ENCODE measurements around the gene WDR89. TPM values are rescaled to one million over a fixed set of nuclear protein-coding genes. Genes with fewer than 3 reads are reported as not detected.

Gene WDR89
- total and polyA plus RNA-seq, 4 donors = 7.0 to 17.9 (median 8.7) TPM

GRCh38 chr14:63616015-63616414 is 25.7 kb downstream of the WDR89 start:
- TF ChIP-seq CTCF (IDR thresholded peaks at IDR 0.05; ENCODE audit: control extremely low read depth, extremely low read depth) = no peak
- 66 to 74% methylated on average over 5 of the region's 5 CpGs for WGBS, 2 donors
- Histone ChIP-seq H3K27me3 (ENCODE audit: control insufficient read depth in 3 of 3, insufficient read depth in 3 of 3, low read length in 2 of 3) (no peaks in the 10 kb centered on the region), H3K4me3 (no peak overlapping the region), H3K36me3 (ENCODE audit: control insufficient read depth in 4 of 4, insufficient read depth in 4 of 4, low read length in 4 of 4) (peaks cover 0 to 6% (median 2%) of the 10 kb centered on the region in 4 donors), H3K9ac (ENCODE audit: insufficient read depth in 1 of 2, low read length in 2 of 2) (no peak overlapping the region), H3K9me3 (ENCODE audit: control insufficient read depth in 4 of 4, insufficient read depth in 3 of 4, low read length in 3 of 4) (no peaks in the 10 kb centered on the region), H3K27ac (ENCODE audit: low read depth in 1 of 2, low read length in 1 of 2) (no peak overlapping the region), H3K4me1 (ENCODE audit: control insufficient read depth in 5 of 5, insufficient read depth in 5 of 5, low read length in 5 of 5) (peaks cover 0 to 6% (median under 1%) of the 10 kb centered on the region in 5 donors)
- ATAC-seq (ENCODE audit: insufficient read depth, low FRiP score) = no peak
- no peak for DNase-seq

DNA sequence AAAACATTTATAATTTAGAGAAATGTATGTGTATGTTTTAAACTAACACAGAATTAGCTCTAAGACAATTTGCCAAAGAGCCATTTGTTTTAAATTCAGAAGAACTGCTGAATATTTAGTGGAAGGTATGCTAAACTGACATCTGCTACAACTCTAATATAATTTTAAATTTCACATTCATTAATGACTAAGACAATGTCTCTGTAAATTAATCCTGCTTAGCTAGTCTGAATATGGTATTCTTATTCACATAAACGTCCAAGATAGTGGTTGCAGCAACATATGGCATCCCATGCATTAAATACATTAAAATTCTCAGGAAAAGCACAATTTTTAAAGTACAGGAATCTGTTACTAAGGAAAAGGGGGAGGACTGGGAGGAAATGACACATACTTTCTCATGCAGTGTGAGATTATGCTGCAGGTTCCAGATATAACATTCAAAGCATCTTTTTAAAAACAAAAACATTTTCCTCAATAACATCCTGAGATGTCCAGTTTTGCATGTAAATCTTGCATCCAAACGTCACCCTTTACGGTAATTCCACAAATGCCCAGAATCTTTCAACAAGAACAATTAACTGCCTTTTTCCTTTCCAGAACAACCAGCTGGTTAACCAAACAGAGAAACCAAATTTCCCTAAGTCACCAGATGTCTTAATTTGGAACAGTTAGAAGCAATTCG is 26.9 kb downstream of the WDR89 start:
- Histone ChIP-seq H3K4me1 (ENCODE audit: control insufficient read depth in 5 of 5, insufficient read depth in 5 of 5, low read length in 5 of 5) (peaks cover 0 to 6% (median 1%) of the 10 kb centered on the region in 5 donors), H3K27ac (ENCODE audit: low read depth in 1 of 2, low read length in 1 of 2) (no peak overlapping the region), H3K9ac (ENCODE audit: insufficient read depth in 1 of 2, low read length in 2 of 2) (no peak overlapping the region), H3K27me3 (ENCODE audit: control insufficient read depth in 3 of 3, insufficient read depth in 3 of 3, low read length in 2 of 3) (no peaks in the 10 kb centered on the region), H3K36me3 (ENCODE audit: control insufficient read depth in 4 of 4, insufficient read depth in 4 of 4, low read length in 4 of 4) (peaks cover 0 to 6% (median 2%) of the 10 kb centered on the region in 4 donors), H3K4me3 (no peak overlapping the region), H3K9me3 (ENCODE audit: control insufficient read depth in 4 of 4, insufficient read depth in 3 of 4, low read length in 3 of 4) (no peaks in the 10 kb centered on the region)
- TF ChIP-seq CTCF (IDR thresholded peaks at IDR 0.05; ENCODE audit: control extremely low read depth, extremely low read depth) = no peak
- peak in 2 of 3 donors; percentile 45 to 48 for DNase-seq
- ATAC-seq (ENCODE audit: insufficient read depth, low FRiP score) = no peak
- WGBS, 2 donors = 40 to 51% methylated on average over 4 of the region's 4 CpGs

GRCh38 chr14:63611078-63611477 is 30.6 kb downstream of the WDR89 start:
- H3K27ac ChIP-seq (ENCODE audit: low read depth in 1 of 2, low read length in 1 of 2) = no peak overlapping the region
- 66 to 74% methylated on average over 7 of the region's 7 CpGs for WGBS, 2 donors
- no peak for ATAC-seq (ENCODE audit: insufficient read depth, low FRiP score)

More at GRCh38 chr14:63611078-63611477, 30.6 kb downstream of the WDR89 start:
- Histone ChIP-seq H3K9me3 (ENCODE audit: control insufficient read depth in 4 of 4, insufficient read depth in 3 of 4, low read length in 3 of 4) (no peaks in the 10 kb centered on the region), H3K4me1 (ENCODE audit: control insufficient read depth in 5 of 5, insufficient read depth in 5 of 5, low read length in 5 of 5) (peaks cover 0 to 6% (median 1%) of the 10 kb centered on the region in 5 donors), H3K27me3 (ENCODE audit: control insufficient read depth in 3 of 3, insufficient read depth in 3 of 3, low read length in 2 of 3) (no peaks in the 10 kb centered on the region), H3K9ac (ENCODE audit: insufficient read depth in 1 of 2, low read length in 2 of 2) (no peak overlapping the region), H3K36me3 (ENCODE audit: control insufficient read depth in 4 of 4, insufficient read depth in 4 of 4, low read length in 4 of 4) (no peaks in the 10 kb centered on the region), H3K4me3 (no peak overlapping the region)
- TF ChIP-seq CTCF (IDR thresholded peaks at IDR 0.05; ENCODE audit: control extremely low read depth, extremely low read depth) = no peak
- DNase-seq = no peak
